HUES48 (cell line): ENCODE data around the gene PM20D2.

ENCODE experiments used
- H3K27ac ChIP-seq: one replicate; pipeline ENCODE4 v1.7.0; 2013; ENCODE audit warnings: low read depth, low read length, inconsistent platforms
- H3K27me3 ChIP-seq: 2 replicates; pipeline ENCODE4 v1.6.1; 2013; ENCODE audit warnings: mild to moderate bottlenecking, low read length; ENCODE audit not compliant: control insufficient read depth, insufficient read depth
- H3K36me3 ChIP-seq: 2 replicates; pipeline ENCODE4 v1.6.1; 2013; ENCODE audit warnings: low read length; ENCODE audit not compliant: control insufficient read depth, insufficient read depth
- H3K4me1 ChIP-seq: 2 replicates; pipeline ENCODE4 v1.6.1; 2013; ENCODE audit warnings: mild to moderate bottlenecking, low read length; ENCODE audit not compliant: control insufficient read depth, insufficient read depth
- H3K4me3 ChIP-seq: 2 replicates; pipeline ENCODE4 v1.5.1; 2013; ENCODE audit warnings: mild to moderate bottlenecking, low read depth, low read length
- H3K9ac ChIP-seq: 2 replicates; pipeline ENCODE4 v1.6.1; 2013; ENCODE audit warnings: mild to moderate bottlenecking, low read depth, low read length, moderate library complexity
- H3K9me3 ChIP-seq: 2 replicates; pipeline ENCODE4 v1.6.1; 2013; ENCODE audit warnings: low read length; ENCODE audit not compliant: control insufficient read depth, insufficient read depth

PM20D2 gene

DNA sequence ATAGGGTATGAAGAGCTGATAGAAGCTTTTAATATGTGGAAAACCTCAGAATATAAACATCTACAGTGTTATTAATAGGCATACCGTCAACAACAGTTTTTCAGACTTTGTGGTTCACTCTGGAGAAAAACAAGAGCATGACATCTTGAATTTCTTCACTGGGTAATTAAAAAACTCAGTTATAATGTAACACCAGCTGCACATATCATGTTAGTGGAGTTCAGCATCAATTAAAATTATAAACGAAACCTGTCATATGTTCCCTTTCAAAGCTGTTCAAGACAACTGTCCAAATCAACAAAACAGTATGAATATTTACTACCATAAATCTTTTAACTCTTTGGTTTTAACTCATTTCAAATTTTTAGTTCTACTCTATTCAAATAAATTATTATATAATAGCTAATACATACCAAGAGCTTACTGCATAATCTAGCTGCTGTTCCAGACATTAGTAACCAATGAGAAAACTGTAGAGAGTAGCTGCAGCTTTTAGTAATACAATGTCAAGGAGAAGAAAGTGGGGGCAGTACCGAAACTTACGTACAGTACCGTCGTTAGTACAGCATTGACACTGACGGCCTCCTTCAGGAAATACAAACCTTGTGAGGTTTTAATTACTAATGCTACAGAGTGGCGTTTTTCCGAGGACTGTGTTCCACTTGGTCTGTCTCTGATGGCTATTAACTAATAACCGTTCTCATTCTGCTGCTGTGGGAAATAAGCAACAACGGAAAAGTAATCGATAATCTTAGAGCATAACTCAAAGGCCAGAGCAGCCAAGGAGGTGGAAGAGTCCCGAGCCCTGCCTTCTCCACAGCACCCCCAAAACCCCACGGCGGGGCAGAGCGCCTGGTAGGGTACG is 532 bp upstream of the PM20D2 start:
- Histone ChIP-seq H3K9me3 (no peaks in the 10 kb centered on the region), H3K36me3 (peaks cover 3% of the 10 kb centered on the region; the same call in 1 of the 2 replicates), H3K27me3 (peaks cover 51% of the 10 kb centered on the region), H3K9ac (no peak overlapping the region), H3K4me3 (peak overlapping the region; percentile 64), H3K27ac (no peak overlapping the region), H3K4me1 (peaks cover 9% of the 10 kb centered on the region)

DNA sequence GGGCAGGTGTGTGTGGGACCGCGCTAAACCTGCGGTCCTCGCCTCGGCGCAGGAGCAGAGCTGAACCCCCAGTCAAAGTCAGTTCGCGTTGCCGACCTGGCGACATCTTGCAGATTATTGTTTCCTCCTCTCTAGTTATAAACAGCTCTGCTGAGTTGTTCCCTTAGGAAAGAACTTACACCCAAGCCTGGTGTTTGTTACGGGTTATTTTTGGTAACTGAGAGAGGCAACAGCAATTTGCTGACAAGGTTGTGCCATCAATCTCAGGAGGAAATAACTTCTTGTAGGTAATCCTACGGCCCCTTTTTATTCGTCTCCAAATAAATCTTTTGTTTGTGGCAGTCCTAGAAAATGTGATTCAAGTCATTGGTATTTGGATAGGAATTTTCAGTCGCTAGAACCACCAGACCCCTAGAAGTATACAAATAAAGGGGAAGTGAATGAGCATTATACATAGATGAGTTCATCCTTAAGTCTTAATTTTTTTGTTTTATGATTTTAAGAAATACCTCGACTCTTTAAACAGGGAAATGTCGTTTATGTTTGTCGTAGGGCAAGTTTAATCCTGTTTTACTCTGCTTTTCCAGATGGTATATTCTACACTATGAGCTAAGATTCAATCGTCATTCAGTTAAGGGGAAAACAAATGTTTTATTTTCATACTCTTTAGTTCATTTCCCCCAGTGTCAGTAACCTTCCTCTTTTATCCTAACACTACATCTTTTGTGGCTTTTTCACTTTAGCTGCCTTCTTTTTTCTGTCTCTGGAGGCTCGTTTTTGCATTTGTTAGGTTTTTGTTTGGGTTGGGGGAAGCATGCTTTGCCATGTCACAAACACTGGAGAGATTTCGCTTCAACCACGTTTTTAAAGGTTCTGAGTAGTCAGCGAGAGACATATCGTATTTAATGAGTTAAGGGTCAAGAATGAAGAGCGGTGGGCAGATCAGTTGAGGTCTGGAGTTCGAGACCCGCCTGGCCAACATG is 1.2 kb downstream of the PM20D2 start:
- Histone ChIP-seq H3K36me3 (peaks cover 3% of the 10 kb centered on the region; the same call in 1 of the 2 replicates), H3K9ac (peak overlapping the region; percentile 58), H3K4me3 (peak overlapping the region; percentile 64), H3K27ac (peak overlapping the region; percentile 21), H3K9me3 (no peaks in the 10 kb centered on the region), H3K4me1 (peaks cover 9% of the 10 kb centered on the region), H3K27me3 (peaks cover 44% of the 10 kb centered on the region)

GRCh38 chr6:89148016-89148750 is 2.3 kb downstream of the PM20D2 start:
- peaks cover 9% of the 10 kb centered on the region for H3K4me1 ChIP-seq
- no peak overlapping the region for H3K27ac ChIP-seq
- peaks cover 43% of the 10 kb centered on the region for H3K27me3 ChIP-seq
- no peak overlapping the region for H3K4me3 ChIP-seq
- no peak overlapping the region for H3K9ac ChIP-seq
- H3K9me3 ChIP-seq = no peaks in the 10 kb centered on the region
- peaks cover 3% of the 10 kb centered on the region; the same call in 1 of the 2 replicates for H3K36me3 ChIP-seq

DNA sequence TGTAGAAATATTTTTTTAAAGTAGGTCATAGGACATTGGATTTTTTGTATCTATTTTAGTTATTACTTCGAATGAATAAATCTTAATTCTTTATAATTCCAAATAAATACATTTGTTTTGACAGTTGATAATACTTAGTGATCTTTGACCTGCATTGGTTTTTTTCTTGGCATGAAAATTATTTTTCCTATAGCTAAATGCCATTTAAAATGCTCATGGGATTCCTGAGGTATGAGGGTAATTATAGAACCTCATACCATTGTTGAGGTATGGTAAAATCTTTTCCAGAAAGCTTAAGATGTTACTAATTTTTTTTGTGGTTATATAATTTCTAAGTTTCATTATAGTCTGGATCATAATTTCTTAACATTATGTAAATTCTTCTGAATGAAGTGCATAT is 8.3 kb downstream of the PM20D2 start:
- H3K9ac ChIP-seq = no peak overlapping the region
- no peak overlapping the region for H3K4me3 ChIP-seq
- no peak overlapping the region for H3K27ac ChIP-seq
- H3K27me3 ChIP-seq = no peaks in the 10 kb centered on the region
- no peaks in the 10 kb centered on the region for H3K4me1 ChIP-seq
- peaks cover 3% of the 10 kb centered on the region; the same call in 1 of the 2 replicates for H3K36me3 ChIP-seq
- H3K9me3 ChIP-seq = no peaks in the 10 kb centered on the region

DNA sequence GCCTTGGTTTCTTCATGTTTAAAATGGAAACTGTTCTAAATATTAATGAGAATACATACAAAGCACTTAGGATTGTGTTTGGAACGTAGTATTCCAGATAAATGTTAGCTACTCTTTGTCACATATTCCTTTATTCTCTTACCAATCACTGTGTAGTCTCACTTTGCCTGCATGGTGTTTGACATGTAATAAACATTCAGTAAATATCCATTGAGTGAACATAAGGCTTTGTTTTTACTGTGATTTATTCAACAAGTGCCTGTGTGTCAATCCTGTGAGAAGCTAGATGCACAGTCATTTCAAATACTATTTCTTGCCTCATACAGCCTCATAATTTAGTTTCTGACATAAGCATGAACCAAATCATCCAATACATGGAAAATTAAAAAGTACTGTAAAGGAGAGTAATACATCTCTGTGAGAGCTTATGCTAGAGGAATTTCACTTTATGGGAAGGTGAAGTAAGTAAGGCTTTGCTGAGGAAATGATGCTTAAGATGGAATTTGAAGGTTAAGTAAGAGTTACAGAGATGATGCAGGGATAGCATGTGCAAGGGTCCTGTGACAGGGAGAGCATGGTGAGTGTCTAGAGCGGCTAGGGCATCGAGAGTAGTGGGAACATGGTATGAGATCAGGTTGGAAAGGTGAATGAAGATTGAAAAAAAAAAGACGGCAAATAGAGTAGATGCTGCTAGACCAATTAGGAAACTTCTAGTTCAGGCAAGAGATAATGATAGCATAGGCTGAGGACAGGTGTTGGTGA is 14.7 kb downstream of the PM20D2 start:
- H3K27me3 ChIP-seq = no peaks in the 10 kb centered on the region
- no peaks in the 10 kb centered on the region for H3K9me3 ChIP-seq
- no peak overlapping the region for H3K27ac ChIP-seq
- H3K9ac ChIP-seq = no peak overlapping the region
- H3K36me3 ChIP-seq = 0 out of 2 replicates have a peak, but pooled peaks cover 8% of the 10 kb centered on the region
- no peak overlapping the region for H3K4me3 ChIP-seq
- 0 out of 2 replicates have a peak, but pooled peaks cover 3% of the 10 kb centered on the region for H3K4me1 ChIP-seq

GRCh38 chr6:89161326-89162046 is 15.6 kb downstream of the PM20D2 start:
- H3K36me3 ChIP-seq = 0 out of 2 replicates have a peak, but pooled peaks cover 8% of the 10 kb centered on the region
- no peak overlapping the region for H3K9ac ChIP-seq
- H3K27ac ChIP-seq = no peak overlapping the region
- H3K4me3 ChIP-seq = no peak overlapping the region
- H3K9me3 ChIP-seq = no peaks in the 10 kb centered on the region
- H3K27me3 ChIP-seq = no peaks in the 10 kb centered on the region
- H3K4me1 ChIP-seq = 0 out of 2 replicates have a peak, but pooled peaks cover 3% of the 10 kb centered on the region

DNA sequence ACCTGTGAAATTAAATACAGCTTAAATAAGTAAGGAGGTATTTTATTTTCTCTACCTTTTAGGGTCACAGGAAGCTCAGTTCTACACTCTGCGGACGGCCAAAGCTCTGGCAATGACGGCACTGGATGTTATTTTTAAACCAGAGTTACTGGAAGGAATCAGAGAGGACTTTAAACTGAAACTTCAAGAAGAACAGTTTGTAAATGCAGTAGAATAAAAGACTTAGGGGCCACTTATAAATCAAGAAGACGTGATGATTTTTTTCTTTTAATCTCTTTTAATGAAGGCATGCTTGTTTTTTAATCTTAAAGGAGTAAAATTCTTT is 16.2 kb downstream of the PM20D2 start:
- Histone ChIP-seq H3K27ac (no peak overlapping the region), H3K9ac (no peak overlapping the region), H3K36me3 (0 out of 2 replicates have a peak, but pooled peaks cover 8% of the 10 kb centered on the region), H3K27me3 (no peaks in the 10 kb centered on the region), H3K9me3 (no peaks in the 10 kb centered on the region), H3K4me1 (0 out of 2 replicates have a peak, but pooled peaks cover 3% of the 10 kb centered on the region), H3K4me3 (no peak overlapping the region)

- Histone ChIP-seq H3K9me3 (no peaks in the 10 kb centered on the region), H3K9ac (no peak overlapping the region), H3K27ac (no peak overlapping the region), H3K4me1 (no peaks in the 10 kb centered on the region), H3K36me3 (no peaks in the 10 kb centered on the region), H3K4me3 (no peak overlapping the region), H3K27me3 (no peaks in the 10 kb centered on the region)
These were observed 26.3 kb downstream of the PM20D2 start for GRCh38 chr6:89172131-89172530.

DNA sequence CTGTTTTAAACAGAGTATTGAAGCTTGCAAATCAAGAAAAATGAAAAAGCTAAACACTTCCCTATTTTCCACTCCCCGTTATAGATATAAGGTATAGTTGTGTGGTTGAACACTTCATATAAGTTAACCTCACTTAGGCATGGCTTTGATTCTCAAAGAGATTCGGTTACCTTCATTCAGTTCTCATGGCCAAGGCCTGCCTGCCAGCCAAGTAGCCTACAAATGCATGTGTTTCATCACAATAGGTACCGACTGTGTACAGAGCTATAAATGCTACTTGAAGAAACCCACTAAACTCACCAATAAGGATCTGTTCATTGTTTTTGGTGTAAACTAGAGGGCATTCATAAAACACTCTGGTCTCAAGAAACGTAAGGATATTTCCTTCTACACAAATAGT is 27.8 kb downstream of the PM20D2 start:
- no peak overlapping the region for H3K4me3 ChIP-seq
- no peak overlapping the region for H3K27ac ChIP-seq
- H3K9ac ChIP-seq = no peak overlapping the region
- H3K36me3 ChIP-seq = no peaks in the 10 kb centered on the region
- no peaks in the 10 kb centered on the region for H3K27me3 ChIP-seq
- no peaks in the 10 kb centered on the region for H3K4me1 ChIP-seq
- no peaks in the 10 kb centered on the region for H3K9me3 ChIP-seq
